Stimulated activated CD8-positive, alpha-beta memory T cell treated with anti-CD3 and anti-CD28 coated beads, Interleukin-4, amount 100 ng/mL, for 48 hours (primary cell): Measurements from ENCODE around the gene SPDYE2B.
"Not testable (repeated sequence)": the region's sequence is repeated elsewhere in the genome, so short reads cannot be mapped to it uniquely, and the experiment has no call there.

Experiments used
- DNase-seq: peaks from one replicate; pipeline ENCODE4 v3.0.0-alpha.2; 2020

Gene SPDYE2B

DNA sequence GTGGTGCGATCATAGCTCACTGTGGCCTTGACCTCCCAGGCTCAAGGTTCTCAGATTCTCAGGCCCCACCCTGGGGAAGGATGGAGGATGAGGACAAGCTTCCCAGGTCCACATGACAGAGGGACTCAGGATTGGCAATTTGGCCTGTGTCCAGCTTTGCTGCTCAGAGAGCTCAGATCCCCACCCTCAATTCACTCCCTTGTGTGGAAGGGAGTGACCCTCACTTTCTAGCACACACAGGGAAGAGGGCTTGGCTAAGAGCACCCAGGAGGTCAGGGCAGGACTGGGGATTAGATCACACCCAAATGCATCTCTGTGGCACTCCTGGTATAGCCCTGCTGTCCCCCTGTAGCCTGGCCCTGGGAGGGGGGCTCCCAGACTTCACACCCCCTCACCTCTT, 6.7 kb upstream of the SPDYE2B start:
- DNase-seq: not testable (repeated sequence)

- not testable (repeated sequence) for DNase-seq
Measured at GRCh38 chr7:102647813-102648212, 2.3 kb upstream of the SPDYE2B start.

- DNase-seq: not testable (repeated sequence)
Measured at GRCh38 chr7:102664765-102665164, 14.6 kb downstream of the SPDYE2B start.

GRCh38 chr7:102666850-102667249, 16.7 kb downstream of the SPDYE2B start:
- DNase-seq: not testable (repeated sequence)

GRCh38 chr7:102667523-102667922, 17.4 kb downstream of the SPDYE2B start:
- not testable (repeated sequence) for DNase-seq

DNA sequence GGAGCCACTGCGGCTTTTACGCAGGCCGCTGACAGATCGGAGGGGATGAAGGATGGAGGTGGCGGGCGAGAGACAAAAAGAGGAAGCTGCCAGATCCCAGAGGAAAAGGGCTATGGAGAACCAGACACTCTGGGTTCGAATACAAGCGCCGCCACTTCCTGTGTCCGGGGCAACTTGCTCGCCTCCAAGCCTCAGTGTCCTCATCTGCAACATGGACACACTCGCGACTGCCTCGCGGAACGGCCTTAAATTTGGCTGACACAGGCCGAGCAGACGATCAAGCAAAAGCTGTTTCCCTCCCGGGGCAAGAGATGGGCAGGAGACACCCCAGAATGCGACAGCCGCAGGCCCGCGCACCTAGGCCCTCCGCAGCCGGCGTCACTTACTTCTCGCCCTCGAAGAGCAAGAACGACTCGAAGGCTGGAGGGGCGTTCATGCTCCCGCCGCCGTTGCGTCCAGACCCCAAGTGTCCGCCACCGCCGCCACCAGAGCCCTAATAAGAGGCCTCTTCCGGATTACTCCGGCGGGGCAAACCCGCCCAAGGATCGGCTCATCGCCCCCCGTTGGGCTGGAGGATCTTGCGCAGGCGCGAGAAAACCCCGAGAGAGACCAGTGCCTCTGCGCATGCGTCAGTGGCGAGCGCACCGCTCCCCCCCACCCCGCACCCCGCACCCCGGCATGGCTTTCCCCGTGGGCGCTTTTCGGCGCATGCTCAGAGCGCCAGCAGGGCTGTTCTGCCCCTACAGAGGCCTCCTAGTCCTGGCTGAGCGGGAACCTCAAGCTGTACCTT, 21.2 kb downstream of the SPDYE2B start, which contains the start of gene POLR2J2:
Gene POLR2J2 (minus strand): TSS at position 498 of the 790 bp plus-strand sequence. CDS start 62 bp downstream, at position 436.
- not testable (repeated sequence) for DNase-seq

GRCh38 chr7:102671956-102672307, 21.8 kb downstream of the SPDYE2B start:
- not testable (repeated sequence) for DNase-seq

DNA sequence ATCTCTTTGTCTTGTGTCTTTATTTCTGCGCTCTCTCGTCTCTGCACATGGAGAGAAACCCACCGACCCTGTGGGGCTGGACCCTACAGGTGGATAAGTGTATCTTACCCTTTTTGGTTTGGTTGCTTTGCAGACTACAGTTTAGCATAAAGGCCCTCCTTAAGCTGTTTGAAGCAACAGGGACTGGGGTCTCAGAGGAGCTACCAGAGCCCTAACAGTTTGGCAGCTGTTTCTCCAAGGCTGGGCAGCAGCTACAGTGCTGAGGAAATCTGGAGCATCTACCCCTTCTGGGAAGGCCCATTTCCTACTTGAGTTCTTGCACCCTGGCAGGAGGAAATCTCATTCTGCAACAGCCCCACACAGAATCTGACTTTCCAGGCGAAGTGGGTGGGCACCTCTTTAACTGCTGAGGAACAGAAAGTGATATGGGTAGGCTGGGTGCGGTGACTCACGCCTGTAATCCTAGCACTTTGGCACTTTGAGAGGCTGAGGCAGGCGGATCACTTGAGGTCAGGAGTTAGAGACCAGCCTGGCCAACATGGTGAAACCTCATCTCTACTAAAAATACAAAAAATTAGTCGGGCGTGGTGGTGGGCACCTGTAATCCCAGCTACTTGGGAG, 23.4 kb downstream of the SPDYE2B start:
- DNase-seq: not testable (repeated sequence)

DNA sequence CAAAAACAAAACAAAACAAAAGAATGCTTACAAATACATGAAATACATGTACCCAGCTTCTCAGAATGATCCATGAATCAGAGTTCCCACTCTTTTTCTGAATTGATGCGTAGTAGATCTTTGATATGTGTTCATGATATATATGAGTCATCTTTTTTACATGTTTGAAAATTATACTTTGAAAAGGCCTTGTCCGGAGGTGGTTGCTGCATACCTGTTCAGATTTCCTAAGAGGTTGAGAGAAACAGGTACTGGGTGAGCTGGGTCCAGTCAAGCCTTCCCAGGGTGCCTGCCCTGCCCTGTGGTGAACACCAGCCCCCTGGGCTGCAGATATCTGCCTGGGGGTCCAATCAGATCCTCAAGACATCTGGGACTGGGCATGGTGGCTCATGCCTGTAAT, 25.4 kb downstream of the SPDYE2B start:
- peak; percentile 45 for DNase-seq

- not testable (repeated sequence) for DNase-seq
Measured at GRCh38 chr7:102680780-102681179, 30.7 kb downstream of the SPDYE2B start.

DNA sequence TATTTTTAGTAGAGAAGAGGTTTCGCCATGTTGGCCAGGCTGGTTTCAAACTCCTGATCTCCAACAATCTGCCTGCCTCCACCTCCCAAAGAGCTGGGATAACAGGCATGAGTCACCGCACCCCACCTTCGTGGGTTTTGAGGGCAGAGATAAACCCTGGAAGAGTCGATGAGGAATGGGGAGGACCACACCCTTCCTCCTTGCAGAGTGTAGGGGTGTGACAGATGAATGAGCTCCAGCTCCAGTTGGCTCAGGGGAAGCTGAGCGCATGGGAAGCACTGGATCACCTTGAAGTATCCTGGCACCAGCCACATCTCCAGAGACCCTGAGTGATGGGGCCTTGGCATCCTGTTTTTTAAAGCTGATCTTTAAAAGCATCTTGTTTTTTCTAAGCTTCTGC, 32.4 kb downstream of the SPDYE2B start:
- not testable (repeated sequence) for DNase-seq

DNA sequence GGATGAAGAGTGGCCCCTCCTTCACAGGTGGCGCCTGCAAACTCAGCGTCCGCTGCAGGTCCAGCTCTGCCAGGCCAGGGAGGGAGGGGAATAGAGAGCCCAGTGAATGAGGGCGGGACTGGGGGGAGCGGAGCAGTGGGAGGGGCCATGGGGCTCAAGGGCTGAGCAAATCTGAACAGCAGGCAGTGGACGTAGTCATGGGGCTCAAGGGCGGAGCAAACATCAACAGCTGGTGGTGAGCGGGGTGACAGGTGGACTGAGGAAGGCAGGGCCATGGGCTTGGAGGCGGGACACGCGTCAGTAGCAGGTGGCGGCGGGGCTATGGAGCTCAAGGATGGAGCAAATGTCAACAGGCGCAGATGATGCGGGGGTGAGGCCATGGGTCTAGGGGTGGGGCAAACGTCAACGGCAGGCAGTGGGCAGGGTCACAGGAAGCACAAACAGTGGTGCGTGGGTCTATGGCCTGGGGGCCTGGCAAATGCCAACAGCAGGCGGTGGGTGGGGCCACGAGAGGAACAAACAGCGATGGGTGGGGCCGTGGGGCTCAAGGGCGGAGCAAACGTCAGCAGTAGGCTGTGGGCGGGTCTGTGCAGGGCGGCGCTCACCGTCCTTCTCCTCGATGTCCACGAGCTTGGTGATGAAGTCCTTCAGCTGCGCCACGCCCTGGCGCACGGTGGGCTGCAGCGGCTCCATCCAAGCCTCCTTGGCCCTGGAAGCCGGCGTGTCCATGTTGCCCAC, 38.3 kb downstream of the SPDYE2B start:
- DNase-seq: not testable (repeated sequence)

DNA sequence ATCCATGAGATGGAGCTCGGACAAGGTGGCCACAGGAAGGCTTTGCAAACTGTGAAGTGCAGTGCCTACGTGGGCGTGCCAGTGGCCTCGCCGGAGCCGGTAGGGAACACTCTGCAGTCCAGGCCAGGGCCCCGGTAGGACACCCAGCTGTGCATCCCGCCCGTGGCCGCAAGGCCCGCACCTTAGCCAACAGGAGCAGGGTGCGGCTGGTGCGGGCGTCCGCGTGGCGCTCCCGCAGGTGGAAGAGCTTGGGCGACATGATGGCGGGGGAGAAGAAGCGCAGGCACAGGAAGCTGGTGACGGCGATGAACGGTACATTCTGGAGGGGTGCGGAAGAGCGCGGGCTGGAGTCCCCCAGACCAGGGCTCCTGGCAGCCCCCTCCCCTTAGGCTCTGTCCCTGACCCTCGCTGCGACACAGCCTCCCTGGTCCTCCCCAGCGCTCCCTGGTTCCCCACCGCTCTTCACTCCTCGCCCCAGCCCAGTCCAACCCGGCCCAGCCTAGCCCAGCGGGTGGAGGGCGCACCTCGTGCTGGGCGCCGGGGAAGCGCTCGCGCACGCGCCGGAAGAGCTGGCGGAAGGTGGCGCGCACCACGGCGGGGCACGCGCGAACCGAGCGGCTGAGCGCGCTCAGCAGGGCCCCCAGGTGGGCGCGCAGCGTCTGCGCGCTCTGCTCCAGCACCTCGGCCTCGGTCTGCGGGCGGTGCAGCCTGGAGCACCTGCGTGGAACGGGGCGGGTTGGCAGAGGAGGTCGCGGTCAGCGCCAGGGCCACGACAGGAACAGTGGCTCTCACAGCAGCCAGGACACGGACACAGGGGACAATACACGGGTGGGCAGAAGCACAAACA, 39.5 kb downstream of the SPDYE2B start:
- DNase-seq: peak; percentile 34

- not testable (repeated sequence) for DNase-seq
Measured at GRCh38 chr7:102690602-102691001, 40.5 kb downstream of the SPDYE2B start.

DNA sequence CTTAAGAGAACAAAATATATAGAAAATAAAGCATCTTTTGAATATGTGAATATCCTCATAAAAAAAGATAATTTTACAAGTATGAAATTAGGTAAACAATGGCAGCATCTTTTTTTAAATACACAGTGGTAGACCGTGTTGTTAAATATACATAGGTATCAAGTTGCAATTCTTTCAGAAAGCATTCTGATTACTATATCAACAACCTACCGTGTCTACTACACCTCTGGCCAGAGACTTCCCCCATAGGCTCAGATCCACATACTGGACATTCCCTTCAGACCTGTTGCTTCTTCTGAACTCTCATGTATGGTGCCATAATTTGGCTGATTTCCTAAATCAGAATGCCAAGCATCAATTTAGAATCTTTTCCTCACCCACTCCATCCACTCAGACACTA, 43.9 kb downstream of the SPDYE2B start:
- DNase-seq: not testable (repeated sequence)

DNA sequence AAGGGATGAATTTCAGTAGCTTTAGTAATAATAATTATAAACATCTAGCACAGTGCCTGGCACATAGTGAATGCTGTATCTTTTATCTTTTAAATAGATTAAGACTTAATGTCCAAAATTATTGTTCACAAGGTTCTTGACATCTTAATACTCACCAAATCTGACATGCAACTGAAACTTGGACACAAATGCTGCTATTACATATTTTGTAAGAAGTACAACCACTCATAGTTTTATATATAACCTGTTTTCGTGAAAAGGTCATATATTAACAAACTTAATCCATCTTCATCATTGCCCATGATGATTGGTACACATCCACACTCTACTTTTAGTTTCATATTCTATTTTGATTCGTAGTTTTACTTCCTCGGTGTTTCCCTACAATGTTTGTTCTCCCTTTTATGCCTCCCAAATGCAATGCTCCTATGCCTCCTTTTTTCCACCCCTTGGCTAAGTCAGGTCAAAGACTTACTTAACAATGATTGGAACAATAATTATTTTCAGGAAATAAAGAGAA, 45.0 kb downstream of the SPDYE2B start:
- not testable (repeated sequence) for DNase-seq

DNA sequence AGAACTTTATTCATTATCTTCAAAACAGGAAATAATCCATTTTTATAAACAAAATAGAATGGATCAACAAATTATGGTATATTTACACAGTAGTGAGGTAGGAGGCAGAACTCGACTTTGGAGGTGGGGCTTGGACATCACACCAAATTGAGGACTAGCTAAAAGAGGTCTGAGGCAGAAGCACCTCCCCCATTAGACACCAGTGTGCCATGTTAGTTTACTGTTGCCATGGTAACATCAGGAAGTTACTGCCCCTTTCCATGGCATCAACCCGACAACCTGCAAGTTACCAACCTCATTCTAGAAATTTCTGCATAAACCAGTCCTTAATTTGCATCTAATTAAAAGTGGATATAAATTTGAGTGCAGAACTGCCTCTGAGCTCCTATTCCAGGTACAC, 45.9 kb downstream of the SPDYE2B start:
- not testable (repeated sequence) for DNase-seq

DNA sequence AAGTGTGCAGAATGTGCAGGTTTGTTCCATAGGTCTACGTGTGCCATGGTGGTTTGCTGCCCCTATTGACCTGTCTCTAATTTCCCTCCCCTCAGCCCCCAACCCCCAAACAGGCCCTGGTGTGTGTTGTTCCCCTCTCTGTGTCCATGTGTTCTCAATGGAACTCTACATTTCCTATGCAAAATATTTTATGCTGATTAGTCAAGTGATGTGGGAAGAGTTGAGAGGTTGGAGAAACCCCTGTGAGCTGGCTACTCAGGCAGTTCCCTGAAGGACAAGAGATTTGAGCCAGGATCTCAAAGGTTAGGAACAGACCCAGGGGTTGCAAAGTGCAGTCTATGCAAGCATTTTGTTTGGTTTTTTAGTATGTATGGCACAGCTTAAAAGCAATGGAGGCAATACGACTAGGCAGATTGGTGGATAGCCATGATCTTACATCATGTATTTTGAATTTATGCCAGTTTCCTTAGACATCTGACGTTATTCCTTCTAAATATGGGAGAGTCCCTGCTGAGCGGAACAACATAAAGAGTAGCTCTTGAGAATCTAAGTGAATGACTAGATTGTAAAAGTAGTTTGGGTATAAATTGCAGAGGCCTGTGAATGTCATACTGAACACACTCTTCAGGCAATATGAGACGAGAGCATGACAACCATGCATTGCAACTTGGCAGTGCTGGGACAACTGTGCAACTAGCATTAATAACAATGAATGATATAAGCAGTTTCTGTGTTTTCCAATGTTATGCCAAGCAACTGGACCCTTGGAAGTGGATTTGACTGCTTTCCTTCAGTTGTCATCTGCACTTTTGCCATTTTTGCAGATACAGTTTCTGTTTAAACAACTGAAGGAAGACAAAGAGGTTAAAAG, 47.8 kb downstream of the SPDYE2B start:
- not testable (repeated sequence) for DNase-seq

DNA sequence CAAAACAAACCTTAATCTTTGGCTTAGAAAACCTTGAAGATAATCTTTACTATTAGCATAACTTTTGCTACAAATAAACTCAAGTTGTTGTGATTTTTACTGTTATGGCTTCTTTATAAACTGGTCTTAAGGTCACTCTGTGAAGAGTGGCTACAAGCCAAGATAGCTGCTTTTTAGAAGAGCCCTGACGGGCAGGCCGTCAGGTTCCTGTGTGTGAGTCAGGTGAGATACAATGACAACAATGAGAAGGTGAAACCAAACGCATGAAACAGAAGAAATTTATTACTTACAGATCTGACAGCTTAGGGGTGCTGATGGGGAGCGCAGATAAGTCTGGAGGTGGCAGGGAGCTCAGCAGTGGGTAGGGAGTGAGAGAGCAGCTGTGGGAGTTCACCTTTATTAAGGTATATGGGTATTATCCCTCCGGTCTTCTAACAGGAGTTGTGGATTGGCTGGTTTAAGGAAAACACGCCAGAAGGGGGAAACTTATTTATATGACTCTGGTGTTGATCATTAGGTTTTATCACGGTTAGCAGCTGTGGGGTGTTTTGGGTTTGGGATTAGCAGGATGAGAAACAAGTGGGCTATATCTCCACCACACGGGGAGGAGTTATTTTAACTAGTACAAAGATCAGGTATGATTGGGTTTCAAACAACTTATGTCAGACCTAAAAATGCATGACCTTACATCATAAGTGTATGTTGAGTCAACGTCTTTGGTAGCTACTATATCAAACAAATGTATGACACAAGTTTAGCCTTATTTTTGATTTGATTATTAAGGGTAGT, 49.0 kb downstream of the SPDYE2B start:
- not testable (repeated sequence) for DNase-seq
